Hepatocyte (in vitro differentiated cells): ENCODE results near the gene EFCAB6. TPM values are rescaled to one million over a fixed set of nuclear protein-coding genes. Genes with fewer than 3 reads are reported as not detected.

ENCODE experiments used
- DNase-seq: peaks from one replicate; pipeline ENCODE4 v3.0.0-alpha.2; 2016; ENCODE audit warnings: low spot score
- H2AFZ ChIP-seq: fragments of 200-600 bp; sonication (generic); 2 replicates; pipeline ENCODE4 v1.6.0; 2016; ENCODE audit warnings: antibody characterized with exemption, mild to moderate bottlenecking
- H3K27ac ChIP-seq: fragments of 200-600 bp; sonication (generic); 2 replicates; pipeline ENCODE4 v1.5.1; 2016; ENCODE audit warnings: mild to moderate bottlenecking
- H3K27me3 ChIP-seq: fragments of 200-600 bp; sonication (generic); 2 replicates; pipeline ENCODE4 v1.6.1; 2016
- H3K36me3 ChIP-seq: fragments of 200-600 bp; sonication (generic); replicated peaks from 2 replicates; pipeline ENCODE4 v1.5.1; 2016; ENCODE audit warnings: low read depth; ENCODE audit not compliant: insufficient read depth
- H3K4me1 ChIP-seq: fragments of 200-600 bp; sonication (generic); 2 replicates; pipeline ENCODE4 v1.5.1; 2016; ENCODE audit warnings: mild to moderate bottlenecking, moderate library complexity; ENCODE audit not compliant: insufficient read depth
- H3K4me2 ChIP-seq: fragments of 200-600 bp; sonication (generic); 2 replicates; pipeline ENCODE4 v1.6.0; 2016
- H3K4me3 ChIP-seq: fragments of 200-600 bp; sonication (generic); 2 replicates; pipeline ENCODE4 v1.5.1; 2016; ENCODE audit warnings: mild to moderate bottlenecking
- H3K79me2 ChIP-seq: fragments of 200-600 bp; sonication (generic); 2 replicates; pipeline ENCODE4 v1.6.0; 2017; ENCODE audit warnings: mild to moderate bottlenecking
- H3K9me2 ChIP-seq: fragments of 200-600 bp; sonication (generic); replicated peaks from 2 replicates; pipeline ENCODE4 v1.6.0; 2017; ENCODE audit warnings: mild to moderate bottlenecking; ENCODE audit not compliant: insufficient read depth
- H3K9me3 ChIP-seq: fragments of 200-600 bp; sonication (generic); 2 replicates; pipeline ENCODE4 v1.5.1; 2016; ENCODE audit warnings: low read depth, mild to moderate bottlenecking
- H4K20me1 ChIP-seq: fragments of 200-600 bp; sonication (generic); 2 replicates; pipeline ENCODE4 v1.6.0; 2016; ENCODE audit warnings: mild to moderate bottlenecking; ENCODE audit not compliant: insufficient read depth, poor library complexity, severe bottlenecking
- CTCF ChIP-seq: fragments of 200-600 bp; sonication (generic); IDR thresholded peaks from 2 replicates; pipeline ENCODE4 v1.5.1; 2016; ENCODE audit warnings: antibody characterized with exemption, mild to moderate bottlenecking; ENCODE audit not compliant: poor library complexity
- EZH2 ChIP-seq: fragments of 200-600 bp; sonication (generic); IDR thresholded peaks from 2 replicates; pipeline ENCODE4 v1.6.1; 2016; ENCODE audit warnings: antibody characterized with exemption, mild to moderate bottlenecking, borderline replicate concordance
- EZH2phosphoT487 ChIP-seq: fragments of 200-600 bp; sonication (generic); IDR thresholded peaks from one replicate; pipeline ENCODE4 v1.6.1; 2018; ENCODE audit warnings: antibody characterized with exemption, mild to moderate bottlenecking, low read depth, moderate library complexity; ENCODE audit not compliant: unreplicated experiment, severe bottlenecking
- WGBS: methylation state at CpG from one replicate; pipeline ENCODE4 v1.1.6; 2016; ENCODE audit warnings: low lambda C conversion rate; ENCODE audit errors: missing lambda C conversion rate; 5-methylcytosine and 5-hydroxymethylcytosine counted together
- polyA plus RNA-seq: library from polyadenylated mRNA; unstranded; fragments of >200 nt; fragmentation: Nextera tagmentation; extraction: Ambion mirVana; gene quantifications from 2 replicates; pipeline ENCODE4 v1.2.1, GENCODE V29; 2016
- total RNA-seq: library from RNA; depleted of rRNA; stranded (reverse); fragments of >200 nt; gene quantifications from 2 replicates; pipeline ENCODE4 v1.2.3, GENCODE V29; 2014

EFCAB6 gene
- total and polyA plus RNA-seq, 2 experiments from 2014 or later = 0.59 to 2.1 TPM

DNA sequence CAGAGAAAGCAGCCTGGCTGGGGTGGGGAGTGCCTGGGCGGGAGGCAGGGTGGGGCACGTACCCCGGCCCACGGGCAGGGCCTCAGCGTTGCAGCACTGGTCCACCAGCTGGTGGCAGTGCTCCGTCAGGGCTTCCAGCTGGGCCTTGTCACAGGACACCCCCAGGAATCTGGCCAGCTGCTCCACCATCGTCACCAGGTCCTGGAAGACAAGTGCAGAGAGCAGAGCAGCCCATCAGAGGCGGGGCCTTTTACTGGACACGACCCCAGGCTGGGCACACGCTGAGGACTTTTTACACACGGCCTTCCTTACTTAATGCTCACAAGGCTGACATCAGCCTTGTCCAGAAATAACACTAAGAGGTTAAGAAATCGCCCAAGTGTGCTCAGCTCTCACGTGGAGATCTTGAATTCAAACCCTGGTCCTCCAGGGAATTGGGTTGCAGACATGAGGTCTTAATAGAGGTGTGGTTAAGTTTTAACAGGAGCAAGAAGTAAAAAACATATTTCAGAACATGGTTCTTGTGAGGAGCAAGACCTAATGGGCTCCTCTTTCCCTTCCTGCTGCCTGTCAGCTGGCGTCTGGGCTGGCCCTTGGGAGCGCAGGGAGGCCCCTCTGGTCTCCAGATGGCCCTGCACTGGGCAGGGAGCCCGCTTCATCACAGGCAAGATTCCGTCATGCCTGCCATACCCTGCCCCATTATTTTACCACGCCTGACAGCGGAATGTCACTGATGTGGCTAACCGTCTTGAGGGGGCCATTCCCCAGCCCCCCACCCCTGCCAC, 17.1 kb upstream of the EFCAB6 start:
- no peaks in the 10 kb centered on the region for H3K36me3 ChIP-seq
- WGBS = 66% methylated on average over 18 of the region's 20 CpGs
- no peaks in the 10 kb centered on the region for H4K20me1 ChIP-seq
- peaks cover 1% of the 10 kb centered on the region for H3K4me1 ChIP-seq
- no peaks in the 10 kb centered on the region for H3K79me2 ChIP-seq
- no peak overlapping the region for H3K4me2 ChIP-seq
- TF ChIP-seq EZH2phosphoT487 (no peak), CTCF (peak; percentile 28)
- H3K4me3 ChIP-seq = no peak overlapping the region
- no peaks in the 10 kb centered on the region for H3K9me3 ChIP-seq
- H3K9me2 ChIP-seq = no peaks in the 10 kb centered on the region
- peak overlapping the region; percentile 77 for H3K27ac ChIP-seq
- H2AFZ ChIP-seq = no peak overlapping the region
- H3K27me3 ChIP-seq = no peaks in the 10 kb centered on the region
- DNase-seq = peak; percentile 57

DNA sequence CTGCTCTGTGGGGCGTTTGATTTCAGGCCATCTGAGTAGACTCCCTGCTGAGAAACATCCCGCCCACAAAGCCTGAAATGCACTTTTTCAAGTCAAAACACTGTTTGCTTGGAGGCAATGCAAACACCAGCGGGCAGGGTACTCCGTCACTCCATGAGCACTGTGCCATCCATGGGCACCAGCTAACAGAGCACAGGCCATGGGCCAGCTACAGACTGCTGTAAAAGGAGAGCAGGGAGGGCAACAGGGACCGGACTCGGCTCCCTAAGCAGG, 16.6 kb upstream of the EFCAB6 start:
- no peak for DNase-seq
- H4K20me1 ChIP-seq = no peaks in the 10 kb centered on the region
- H3K27ac ChIP-seq = peak overlapping the region; percentile 77
- H3K36me3 ChIP-seq = no peaks in the 10 kb centered on the region
- H3K4me2 ChIP-seq = no peak overlapping the region
- TF ChIP-seq CTCF (no peak), EZH2phosphoT487 (no peak), EZH2 (no peak)
- no peaks in the 10 kb centered on the region for H3K9me2 ChIP-seq
- H3K9me3 ChIP-seq = no peaks in the 10 kb centered on the region
- H3K79me2 ChIP-seq = no peaks in the 10 kb centered on the region
- 84% methylated on average over 6 of the region's 6 CpGs for WGBS
- no peak overlapping the region for H2AFZ ChIP-seq
- H3K27me3 ChIP-seq = no peaks in the 10 kb centered on the region
- H3K4me3 ChIP-seq = no peak overlapping the region
- peaks cover 6% of the 10 kb centered on the region for H3K4me1 ChIP-seq

- 91% methylated on average over 16 of the region's 16 CpGs for WGBS
- Histone ChIP-seq H3K79me2 (no peaks in the 10 kb centered on the region), H3K36me3 (no peaks in the 10 kb centered on the region), H3K27ac (peak overlapping the region; percentile 77), H3K4me1 (peaks cover 8% of the 10 kb centered on the region), H3K9me2 (no peaks in the 10 kb centered on the region), H3K4me2 (no peak overlapping the region), H3K27me3 (no peaks in the 10 kb centered on the region), H3K4me3 (no peak overlapping the region), H4K20me1 (no peaks in the 10 kb centered on the region), H3K9me3 (no peaks in the 10 kb centered on the region), H2AFZ (no peak overlapping the region)
- DNase-seq = no peak
- TF ChIP-seq EZH2 (no peak), EZH2phosphoT487 (no peak), CTCF (no peak)
Measured at GRCh38 chr22:43827926-43828724, 16.0 kb upstream of the EFCAB6 start.
